Peyer's patch (tissue), 4 donors: Measurements from ENCODE around the gene C3orf20. TPM values are rescaled to one million over a fixed set of nuclear protein-coding genes. Genes with fewer than 3 reads are reported as not detected.
A peak's percentile ranks its signal among the peaks of the same experiment; 100 is the strongest.

Experiments
- DNase-seq, 3 donors: peaks; one replicate each; pipeline ENCODE4 v3.0.0-alpha.2; 2017 to 2019
- H3K27ac ChIP-seq, 4 donors: fragments of 200-600 bp; sonication (generic); one replicate each; pipeline ENCODE4 v1.5.1; 2016 to 2019
- H3K27me3 ChIP-seq, 2 donors: fragments of 200-600 bp; sonication (generic); one replicate each; pipeline ENCODE4 v1.5.1; 2019
- H3K36me3 ChIP-seq, 3 donors: fragments of 200-600 bp; sonication (generic); one replicate each; pipeline ENCODE4 v1.5.1; 2016 to 2019
- H3K4me1 ChIP-seq, 4 donors: fragments of 200-600 bp; sonication (generic); one replicate each; pipeline ENCODE4 v1.5.1; 2016 to 2019
- H3K4me3 ChIP-seq, 4 donors: fragments of 200-600 bp; sonication (generic); 1 replicate in 3 of 4; 2 replicates in 1 of 4; pipeline ENCODE4 v1.5.1; 2016 to 2019; ENCODE audit warnings: mild to moderate bottlenecking in 1 of 4
- H3K9me3 ChIP-seq, 4 donors: fragments of 200-600 bp; sonication (generic); one replicate each; pipeline ENCODE4 v1.5.1; 2016 to 2019; ENCODE audit warnings: mild to moderate bottlenecking in 1 of 4
- CTCF ChIP-seq, 6 experiments: fragments of 450-650 bp in 4 of 6; fragments of 200-600 bp in 2 of 6; sonication (generic) in 1 of 6; IDR thresholded peaks; one replicate each; pipeline ENCODE4 v1.5.1; 2017 to 2019; ENCODE audit warnings: antibody characterized with exemption in 6 of 6, mild to moderate bottlenecking in 3 of 6, moderate library complexity in 1 of 6
- POLR2A ChIP-seq, 2 donors: fragments of 450-650 bp; IDR thresholded peaks; one replicate each; pipeline ENCODE4 v1.5.1; 2017; ENCODE audit warnings: antibody characterized with exemption in 2 of 2, mild to moderate bottlenecking in 2 of 2, moderate library complexity in 2 of 2
- total RNA-seq, 4 donors: library from RNA; depleted of rRNA; stranded (reverse); fragments of >200 nt; gene quantifications; one replicate each; pipeline ENCODE4 v1.1.0, GENCODE V29; 2016

The C3orf20 gene
- total RNA-seq, 4 donors from 2014 or later = not detected

- TF ChIP-seq CTCF (IDR thresholded peaks at IDR 0.05) (no peak), POLR2A (IDR thresholded peaks at IDR 0.05) (no peak)
- no peak overlapping the region for H3K4me3 ChIP-seq
Measured at GRCh38 chr3:14717307-14717706, 42.4 kb downstream of the C3orf20 start.

GRCh38 chr3:14718539-14718938 is 43.6 kb downstream of the C3orf20 start:
- TF ChIP-seq CTCF (IDR thresholded peaks at IDR 0.05) = no peak
- no peak for TF ChIP-seq POLR2A (IDR thresholded peaks at IDR 0.05)
- Histone ChIP-seq H3K27ac (no peak overlapping the region), H3K27me3 (no peaks in the 10 kb centered on the region), H3K4me3 (no peak overlapping the region), H3K36me3 (no peaks in the 10 kb centered on the region), H3K9me3 (peaks cover 0 to 4% (median 0%) of the 10 kb centered on the region in 4 donors), H3K4me1 (no peaks in the 10 kb centered on the region)
- no peak for DNase-seq

More at GRCh38 chr3:14717307-14717706, 42.4 kb downstream of the C3orf20 start:
- H3K27ac ChIP-seq = no peak overlapping the region
- no peaks in the 10 kb centered on the region for H3K27me3 ChIP-seq
- no peak for DNase-seq
- no peaks in the 10 kb centered on the region for H3K4me1 ChIP-seq
- H3K36me3 ChIP-seq = no peaks in the 10 kb centered on the region
- H3K9me3 ChIP-seq = peaks cover 0 to 4% (median 0%) of the 10 kb centered on the region in 4 donors

- no peaks in the 10 kb centered on the region for H3K27me3 ChIP-seq
- peaks cover 0 to 4% (median 0%) of the 10 kb centered on the region in 4 donors for H3K9me3 ChIP-seq
- H3K36me3 ChIP-seq = no peaks in the 10 kb centered on the region
- no peak overlapping the region for H3K4me3 ChIP-seq
- no peak overlapping the region for H3K27ac ChIP-seq
- no peak for TF ChIP-seq CTCF (IDR thresholded peaks at IDR 0.05)
- TF ChIP-seq POLR2A (IDR thresholded peaks at IDR 0.05) = no peak
- no peak for DNase-seq
- no peaks in the 10 kb centered on the region for H3K4me1 ChIP-seq
Measured at GRCh38 chr3:14719006-14719405, 44.1 kb downstream of the C3orf20 start.

- no peak overlapping the region for H3K27ac ChIP-seq
- H3K27me3 ChIP-seq = no peaks in the 10 kb centered on the region
- TF ChIP-seq CTCF (IDR thresholded peaks at IDR 0.05) (no peak), POLR2A (IDR thresholded peaks at IDR 0.05) (no peak)
Measured at GRCh38 chr3:14721126-14721864, 46.4 kb downstream of the C3orf20 start.

GRCh38 chr3:14725013-14725412 is 50.1 kb downstream of the C3orf20 start:
- Histone ChIP-seq H3K9me3 (no peaks in the 10 kb centered on the region), H3K27me3 (no peaks in the 10 kb centered on the region), H3K4me1 (no peaks in the 10 kb centered on the region), H3K27ac (peak overlapping the region; percentile 7 to 80 (median 46)), H3K4me3 (no peak overlapping the region), H3K36me3 (no peaks in the 10 kb centered on the region)
- peak in 1 of 3 donors; percentile 56 for DNase-seq
- TF ChIP-seq CTCF (IDR thresholded peaks at IDR 0.05) (no peak), POLR2A (IDR thresholded peaks at IDR 0.05) (no peak)

More at GRCh38 chr3:14721126-14721864, 46.4 kb downstream of the C3orf20 start:
- DNase-seq = no peak
- Histone ChIP-seq H3K4me3 (no peak overlapping the region), H3K4me1 (no peaks in the 10 kb centered on the region), H3K36me3 (no peaks in the 10 kb centered on the region), H3K9me3 (no peaks in the 10 kb centered on the region)
